ENCODE results near the gene USP53.
A peak's percentile ranks its signal among the peaks of the same experiment; 100 is the strongest.
"Not testable (repeated sequence)": the region's sequence is repeated elsewhere in the genome, so short reads cannot be mapped to it uniquely, and the experiment has no call there.

The USP53 gene

DNA sequence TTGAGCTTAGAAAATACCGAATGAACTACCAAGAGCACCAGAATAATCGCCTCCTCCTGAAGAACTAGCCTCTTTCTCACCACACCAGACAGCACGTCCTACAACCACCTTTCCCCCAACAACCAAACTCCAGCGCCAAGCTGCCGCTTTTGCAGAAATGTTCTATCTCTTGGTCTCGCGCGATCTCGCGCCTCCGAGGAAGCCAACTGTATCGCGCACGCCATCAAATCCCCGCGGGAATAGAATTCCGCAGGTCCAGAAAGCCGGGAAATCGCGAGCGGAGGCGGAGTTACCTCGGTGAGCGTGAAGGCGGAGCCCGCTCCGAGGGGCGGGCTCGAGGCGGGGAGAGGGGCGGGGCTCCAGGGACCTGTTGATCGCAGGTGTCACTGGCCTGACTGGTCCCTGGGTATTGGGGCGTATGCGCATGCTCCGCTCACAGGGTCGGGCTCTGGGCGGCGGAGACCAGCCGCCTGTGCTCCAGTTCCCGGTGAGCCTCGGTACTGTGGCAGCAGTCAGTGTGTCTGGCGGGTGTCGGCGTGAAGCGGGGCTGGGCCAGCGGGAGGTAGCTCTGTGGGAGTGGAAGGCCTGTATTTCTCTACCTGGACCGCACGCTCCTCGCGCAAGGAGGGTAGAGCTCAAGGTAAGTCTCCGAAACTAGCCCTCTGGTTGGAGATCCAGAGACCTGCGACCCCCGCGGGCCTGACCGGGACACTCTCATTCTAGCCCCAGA, at the start of gene USP53:
USP53 (plus strand) TSS at position 480 of the 730 bp plus-strand sequence. CDS start 27,047 bp downstream, outside the sequence.
- TF ChIP-seq JUND (IDR thresholded peaks at IDR 0.05; ENCODE audit: low read depth): no peak
- peak; percentile 89 to 98 for DNase-seq (ENCODE audit: low read depth in 1 of 2, low spot score in 1 of 2)
- in situ Hi-C loops (cut with HindIII; ENCODE audit: low pct_unique_long_range_greater_than_20kb, low sequenced_read_pairs): no loop called here

DNA sequence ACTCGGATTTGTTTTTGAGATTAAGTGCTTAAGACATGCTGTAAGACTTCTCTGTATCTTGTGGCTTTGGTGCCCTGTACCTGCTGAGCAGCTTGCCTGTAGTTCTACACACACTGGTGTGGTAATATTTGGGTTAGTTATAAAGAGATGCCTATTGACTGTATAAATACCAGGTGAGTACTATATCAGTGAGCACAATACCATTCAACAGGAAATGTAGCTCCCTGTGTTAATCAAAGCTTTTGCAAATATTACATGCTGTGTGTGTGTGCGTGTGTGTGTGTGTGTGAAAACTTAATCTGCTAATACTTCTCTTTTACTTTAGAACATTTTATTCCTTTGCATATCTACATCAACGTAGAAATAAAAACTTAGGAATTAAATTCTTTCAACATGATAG, 46.7 kb upstream of the USP53 start:
- in situ Hi-C loops (cut with HindIII; ENCODE audit: low pct_unique_long_range_greater_than_20kb, low sequenced_read_pairs): no loop called here
- no peak for DNase-seq (ENCODE audit: low read depth in 1 of 2, low spot score in 1 of 2)
- TF ChIP-seq JUND (IDR thresholded peaks at IDR 0.05; ENCODE audit: low read depth): no peak

DNA sequence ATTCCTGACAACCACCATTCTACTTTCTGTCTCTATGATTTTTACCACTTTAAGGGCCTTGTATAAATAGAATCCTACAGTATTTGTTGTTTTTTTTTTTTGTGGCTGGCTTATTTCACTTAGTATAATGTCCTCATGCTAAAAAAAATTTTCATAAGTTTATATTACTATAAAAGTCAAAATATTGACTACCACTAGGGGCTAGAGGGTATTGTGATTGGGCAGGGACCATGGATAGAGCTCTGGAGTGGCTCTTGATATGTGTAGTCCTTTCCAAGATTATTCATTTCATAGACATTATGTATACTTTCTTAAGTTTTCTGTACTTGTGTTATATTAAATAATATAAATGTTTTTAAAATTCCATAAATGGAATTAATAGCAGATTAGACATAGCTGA, 42.3 kb upstream of the USP53 start:
- in situ Hi-C loops (cut with HindIII; ENCODE audit: low pct_unique_long_range_greater_than_20kb, low sequenced_read_pairs): no loop called here
- DNase-seq (ENCODE audit: low read depth in 1 of 2, low spot score in 1 of 2): no peak
- TF ChIP-seq JUND (IDR thresholded peaks at IDR 0.05; ENCODE audit: low read depth): no peak

DNA sequence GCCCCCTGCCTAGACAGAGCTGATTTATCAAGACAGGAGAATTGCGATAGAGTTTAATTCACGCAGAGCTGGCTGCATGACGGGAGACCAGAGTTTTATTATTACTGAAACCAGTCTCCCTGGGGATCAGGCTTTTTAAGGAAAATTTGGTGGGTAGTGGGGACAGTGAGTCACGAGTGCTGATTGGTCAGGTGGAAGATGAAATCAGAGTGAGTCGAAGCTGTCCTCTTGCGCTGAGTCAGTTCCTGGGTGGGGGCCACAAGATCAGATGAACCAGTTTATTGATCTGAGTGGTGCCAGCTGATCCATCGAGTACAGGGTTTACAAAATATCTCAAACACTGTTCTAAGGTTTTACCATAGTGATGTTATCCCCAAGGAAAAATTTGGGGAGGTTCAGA, 40.3 kb upstream of the USP53 start:
- in situ Hi-C loops (cut with HindIII; ENCODE audit: low pct_unique_long_range_greater_than_20kb, low sequenced_read_pairs): no loop called here
- no peak for DNase-seq (ENCODE audit: low read depth in 1 of 2, low spot score in 1 of 2)

DNA sequence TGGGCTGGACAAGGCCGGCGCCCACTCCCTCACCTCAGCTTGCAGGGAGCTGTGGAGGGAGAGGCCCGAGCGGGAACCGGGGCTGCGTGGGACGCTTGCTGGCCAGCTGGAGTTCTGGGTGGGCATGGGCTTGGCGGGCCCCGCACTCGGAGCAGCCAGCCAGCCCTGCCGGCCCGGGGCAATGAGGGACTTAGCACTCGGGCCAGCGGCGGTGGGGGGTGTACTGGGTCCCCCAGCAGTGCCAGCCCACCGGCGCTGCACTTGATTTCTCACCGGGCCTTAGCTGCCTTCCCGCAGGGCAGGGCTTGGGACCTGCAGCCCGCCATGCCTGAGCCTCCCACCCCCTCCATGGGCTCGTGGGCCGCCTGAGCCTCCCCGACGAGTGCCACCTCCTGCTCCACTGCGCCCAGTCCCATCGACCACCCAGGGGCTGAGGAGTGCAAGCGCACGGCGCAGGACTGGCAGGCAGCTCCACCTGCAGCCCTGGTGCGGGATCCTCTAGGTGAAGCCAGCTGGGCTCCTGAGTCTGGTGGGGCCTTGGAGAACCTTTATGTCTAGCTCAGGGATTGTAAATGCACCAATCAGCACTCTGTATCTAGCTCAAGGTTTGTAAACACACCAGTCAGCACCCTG, 38.7 kb upstream of the USP53 start:
- in situ Hi-C loops (cut with HindIII; ENCODE audit: low pct_unique_long_range_greater_than_20kb, low sequenced_read_pairs); DNase-seq (ENCODE audit: low read depth in 1 of 2, low spot score in 1 of 2): not testable (repeated sequence)

More for the DNA sequence above, 40.3 kb upstream of the USP53 start:
- TF ChIP-seq JUND (IDR thresholded peaks at IDR 0.05; ENCODE audit: low read depth): no peak

DNA sequence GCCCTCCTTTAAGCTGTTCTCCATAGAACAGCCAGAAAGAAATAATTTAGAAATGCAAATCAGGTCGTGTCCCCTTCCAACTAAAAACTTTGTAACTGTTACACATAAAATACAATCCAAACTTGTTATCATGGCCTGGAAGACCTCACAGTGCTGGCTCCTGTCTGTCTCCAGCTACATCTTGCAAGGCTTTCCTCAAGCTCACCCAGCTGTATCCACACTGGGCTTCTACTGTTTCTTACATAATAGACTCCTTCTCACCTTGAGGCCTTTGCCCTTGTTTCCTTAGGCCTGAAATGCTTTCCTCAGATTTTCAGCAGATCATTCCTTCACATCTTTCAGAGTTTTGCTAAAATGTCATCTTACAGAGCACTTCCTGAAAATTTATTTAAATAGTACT, 33.5 kb upstream of the USP53 start:
- TF ChIP-seq JUND (IDR thresholded peaks at IDR 0.05; ENCODE audit: low read depth): no peak
- in situ Hi-C loops (cut with HindIII; ENCODE audit: low pct_unique_long_range_greater_than_20kb, low sequenced_read_pairs): no loop called here
- no peak for DNase-seq (ENCODE audit: low read depth in 1 of 2, low spot score in 1 of 2)

DNA sequence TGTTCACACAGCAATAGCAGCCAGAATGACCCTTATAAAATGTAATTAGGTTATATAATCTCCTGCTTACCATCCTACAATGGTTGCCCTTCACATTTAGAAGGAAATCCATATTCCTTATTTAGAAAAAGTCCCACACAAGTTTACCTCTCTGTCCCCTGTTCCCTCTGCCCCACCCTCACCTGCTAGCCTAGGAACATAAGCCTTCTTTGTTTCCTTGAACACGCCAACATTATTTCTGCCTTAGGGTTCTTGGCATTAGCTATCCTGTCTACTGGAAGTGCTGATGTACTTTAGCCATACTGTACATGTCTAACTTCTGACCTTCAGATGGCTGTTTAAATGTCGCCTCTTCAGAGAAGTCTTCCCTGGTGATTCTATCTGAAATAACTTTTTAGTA, 28.4 kb upstream of the USP53 start:
- peak in 1 of 2 experiments; percentile 7 for DNase-seq (ENCODE audit: low read depth in 1 of 2, low spot score in 1 of 2)
- in situ Hi-C loops (cut with HindIII; ENCODE audit: low pct_unique_long_range_greater_than_20kb, low sequenced_read_pairs): no loop called here
- no peak for TF ChIP-seq JUND (IDR thresholded peaks at IDR 0.05; ENCODE audit: low read depth)

DNA sequence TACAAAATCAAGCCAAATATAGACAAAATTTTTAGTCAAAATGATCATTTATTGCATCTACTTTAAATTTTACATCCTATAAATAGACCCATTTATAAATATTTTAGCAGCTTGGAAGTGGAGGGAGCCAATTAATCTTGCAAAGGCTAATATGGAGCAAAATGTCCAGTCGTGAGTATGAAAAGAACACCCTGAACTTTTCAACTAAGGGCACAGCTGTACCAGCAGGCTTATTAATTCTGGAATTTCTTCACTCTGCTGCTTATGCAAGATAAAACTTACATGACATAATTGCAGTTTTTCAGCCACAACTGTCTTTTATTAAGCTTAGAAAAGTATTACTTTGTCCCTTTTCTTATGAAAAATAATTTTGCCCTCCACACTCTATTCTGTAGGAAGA, 22.9 kb upstream of the USP53 start:
- no peak for TF ChIP-seq JUND (IDR thresholded peaks at IDR 0.05; ENCODE audit: low read depth)
- no peak for DNase-seq (ENCODE audit: low read depth in 1 of 2, low spot score in 1 of 2)
- in situ Hi-C loops (cut with HindIII; ENCODE audit: low pct_unique_long_range_greater_than_20kb, low sequenced_read_pairs): no loop called here

DNA sequence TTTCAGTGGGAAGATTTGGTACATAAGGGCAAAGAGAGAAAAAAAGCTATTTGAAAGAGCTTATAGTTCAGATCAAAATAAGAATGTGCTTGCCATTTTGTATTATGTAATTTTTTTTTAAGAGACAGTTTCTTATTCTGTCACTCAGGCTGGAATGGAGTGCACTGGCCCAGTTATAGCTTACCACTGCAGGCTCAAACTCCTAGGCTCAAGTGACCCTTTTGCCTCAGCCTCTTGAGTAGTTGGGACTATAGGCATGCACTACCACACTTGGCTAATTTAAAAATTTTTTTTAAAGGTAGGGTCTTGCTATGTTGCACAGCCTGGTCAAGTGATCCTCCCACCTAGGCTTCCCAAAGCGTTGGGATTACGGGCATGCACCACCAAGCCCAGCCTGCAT, 22.2 kb upstream of the USP53 start:
- in situ Hi-C loops (cut with HindIII; ENCODE audit: low pct_unique_long_range_greater_than_20kb, low sequenced_read_pairs): no loop called here
- TF ChIP-seq JUND (IDR thresholded peaks at IDR 0.05; ENCODE audit: low read depth): no peak
- no peak for DNase-seq (ENCODE audit: low read depth in 1 of 2, low spot score in 1 of 2)

DNA sequence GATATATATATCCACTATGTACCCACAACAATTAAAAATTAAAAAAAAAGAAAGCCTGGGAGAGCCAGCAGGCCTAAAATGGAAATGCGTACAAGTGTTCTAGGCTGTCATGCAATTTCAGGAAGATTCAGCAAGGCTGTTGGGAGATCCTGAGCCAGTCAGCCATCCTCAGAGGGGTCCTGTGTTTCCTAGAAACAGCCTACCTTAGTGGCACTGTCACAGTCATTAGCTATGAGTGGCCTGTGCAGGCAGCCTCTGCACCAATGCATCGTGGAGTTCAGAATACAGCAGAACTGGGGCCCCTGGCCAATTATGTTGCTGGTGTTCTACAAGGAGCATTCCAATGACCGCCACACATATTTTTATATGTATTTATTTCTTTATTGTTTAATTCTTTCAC, 21.0 kb upstream of the USP53 start:
- DNase-seq (ENCODE audit: low read depth in 1 of 2, low spot score in 1 of 2): no peak
- in situ Hi-C loops (cut with HindIII; ENCODE audit: low pct_unique_long_range_greater_than_20kb, low sequenced_read_pairs): no loop called here
- TF ChIP-seq JUND (IDR thresholded peaks at IDR 0.05; ENCODE audit: low read depth): no peak

DNA sequence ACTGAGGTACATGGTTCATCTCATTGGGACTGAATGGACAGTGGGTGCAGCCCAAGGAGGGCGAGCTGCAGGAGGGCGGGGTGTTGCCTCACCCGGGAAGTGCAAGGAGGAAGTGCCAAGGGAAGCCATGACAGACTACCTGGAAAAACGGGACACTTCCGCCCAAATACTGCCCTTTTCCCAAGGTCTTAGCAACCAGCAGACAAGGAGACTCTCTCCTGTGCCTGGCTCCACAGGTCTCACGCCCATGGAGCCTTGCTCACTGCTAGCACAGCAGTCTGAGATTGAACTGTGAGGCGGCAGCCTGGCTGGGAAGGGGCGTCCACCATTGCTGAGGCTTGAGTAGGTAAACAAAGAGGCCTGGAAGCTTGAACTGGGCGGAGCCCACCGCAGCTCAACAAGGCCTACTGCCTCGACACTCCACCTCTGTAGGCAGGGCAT, 14.7 kb upstream of the USP53 start:
- TF ChIP-seq JUND (IDR thresholded peaks at IDR 0.05; ENCODE audit: low read depth): no peak
- in situ Hi-C loops (cut with HindIII; ENCODE audit: low pct_unique_long_range_greater_than_20kb, low sequenced_read_pairs): no loop called here
- DNase-seq (ENCODE audit: low read depth in 1 of 2, low spot score in 1 of 2): no peak

DNA sequence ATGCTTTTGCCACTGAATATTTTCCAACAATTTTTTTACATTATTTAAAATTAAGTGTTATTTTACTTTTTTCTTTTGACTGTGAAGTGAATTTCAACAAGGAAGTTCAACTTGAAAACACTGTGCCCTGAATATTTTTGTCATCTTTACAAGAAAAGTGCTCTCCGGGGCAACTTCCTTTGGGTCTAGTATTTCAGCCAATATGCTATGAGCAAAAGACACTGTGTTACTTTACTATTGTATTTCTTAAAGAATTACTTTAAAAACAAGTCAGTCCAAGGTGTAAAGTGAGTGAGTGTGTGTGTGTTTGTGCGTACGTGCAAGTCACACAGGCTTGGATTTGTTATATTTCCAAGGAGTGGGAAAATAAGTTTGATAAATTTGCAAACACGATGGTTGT, 7.6 kb upstream of the USP53 start:
- in situ Hi-C loops (cut with HindIII; ENCODE audit: low pct_unique_long_range_greater_than_20kb, low sequenced_read_pairs): no loop called here
- DNase-seq (ENCODE audit: low read depth in 1 of 2, low spot score in 1 of 2): no peak
- TF ChIP-seq JUND (IDR thresholded peaks at IDR 0.05; ENCODE audit: low read depth): no peak

DNA sequence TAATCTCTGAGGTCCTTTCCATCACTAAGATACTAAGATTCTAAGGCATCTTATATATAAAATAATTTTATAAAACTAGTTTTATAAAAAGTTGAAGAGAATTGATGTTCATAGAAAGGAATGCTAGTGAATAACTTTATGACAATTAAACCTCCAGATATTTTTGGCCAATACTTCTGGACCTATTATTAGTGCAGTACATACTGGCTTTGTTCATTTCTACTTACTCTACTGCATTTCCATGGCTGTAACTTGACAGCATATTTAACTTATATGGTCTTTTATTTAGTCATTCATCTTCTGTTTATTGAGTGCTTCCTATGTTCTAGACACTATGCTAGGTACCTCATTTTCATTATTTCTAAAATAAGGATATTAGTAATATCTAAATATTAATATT, 6.8 kb upstream of the USP53 start:
- no peak for DNase-seq (ENCODE audit: low read depth in 1 of 2, low spot score in 1 of 2)
- in situ Hi-C loops (cut with HindIII; ENCODE audit: low pct_unique_long_range_greater_than_20kb, low sequenced_read_pairs): no loop called here
- no peak for TF ChIP-seq JUND (IDR thresholded peaks at IDR 0.05; ENCODE audit: low read depth)
